GM23338 (cell line): ENCODE measurements around the gene ELOB. TPM values are rescaled to one million over a fixed set of nuclear protein-coding genes. Genes with fewer than 3 reads are reported as not detected.

Experiments used
- ATAC-seq: fragments of 200-7000 bp; cut with Tn5 transposase; 3 replicates; pipeline ENCODE4 v1.9.1; 2020
- DNase-seq: peaks from one replicate; pipeline ENCODE4 v3.0.0-alpha.2; 2015; ENCODE audit warnings: low spot score
- H2AFZ ChIP-seq: fragments of 200-600 bp; sonication (generic); 2 replicates; pipeline ENCODE4 v1.8.0; 2016; ENCODE audit warnings: antibody characterized with exemption, mild to moderate bottlenecking, moderate library complexity
- H3F3A ChIP-seq: fragments of 200-600 bp; sonication (generic); replicated peaks from 2 replicates; pipeline ENCODE4 v1.8.0; 2017; ENCODE audit warnings: antibody characterized with exemption, mixed run types, low read depth
- H3K27ac ChIP-seq: fragments of 200-600 bp; sonication (generic); 2 replicates; pipeline ENCODE4 v1.6.1; 2016; ENCODE audit warnings: low read depth
- H3K27me3 ChIP-seq: fragments of 200-600 bp; sonication (generic); 2 replicates; pipeline ENCODE4 v1.8.0; 2016; ENCODE audit warnings: mild to moderate bottlenecking, mixed run types, moderate library complexity; ENCODE audit not compliant: insufficient read depth
- H3K36me3 ChIP-seq: fragments of 200-600 bp; sonication (generic); 2 replicates; pipeline ENCODE4 v1.8.0; 2016; ENCODE audit warnings: mild to moderate bottlenecking; ENCODE audit not compliant: insufficient read depth
- H3K4me1 ChIP-seq: fragments of 200-600 bp; sonication (generic); 2 replicates; pipeline ENCODE4 v1.8.0; 2016; ENCODE audit warnings: mild to moderate bottlenecking, moderate library complexity; ENCODE audit not compliant: insufficient read depth
- H3K4me2 ChIP-seq: fragments of 200-600 bp; sonication (generic); 2 replicates; pipeline ENCODE4 v1.7.1; 2017; ENCODE audit warnings: mixed run types
- H3K4me3 ChIP-seq: fragments of 200-600 bp; sonication (generic); 2 replicates; pipeline ENCODE4 v1.6.1; 2016; ENCODE audit warnings: mixed run types
- H3K79me2 ChIP-seq: fragments of 200-600 bp; sonication (generic); replicated peaks from 2 replicates; pipeline ENCODE4 v1.8.0; 2017; ENCODE audit warnings: mild to moderate bottlenecking; ENCODE audit not compliant: insufficient read depth
- H3K9me2 ChIP-seq: fragments of 200-600 bp; sonication (generic); 2 replicates; pipeline ENCODE4 v1.8.0; 2017; ENCODE audit not compliant: insufficient read depth
- H4K20me1 ChIP-seq: fragments of 200-600 bp; sonication (generic); replicated peaks from 2 replicates; pipeline ENCODE4 v1.8.0; 2017; ENCODE audit warnings: mild to moderate bottlenecking; ENCODE audit not compliant: insufficient read depth
- H3K27ac Mint-ChIP-seq: 2 replicates; pipeline ENCODE4 v1.8.0; 2020; ENCODE audit warnings: inconsistent platforms, mild to moderate bottlenecking, moderate library complexity, mixed read lengths
- H3K27me3 Mint-ChIP-seq: 3 replicates; pipeline ENCODE4 v1.8.0; 2022; ENCODE audit warnings: low read depth, mild to moderate bottlenecking, moderate library complexity, mixed read lengths, inconsistent platforms; ENCODE audit not compliant: insufficient read depth, poor library complexity
- H3K36me3 Mint-ChIP-seq: 3 replicates; pipeline ENCODE4 v1.8.0; 2021; ENCODE audit warnings: low read depth, mild to moderate bottlenecking, inconsistent platforms, moderate library complexity, mixed read lengths
- H3K4me1 Mint-ChIP-seq: 3 replicates; pipeline ENCODE4 v1.8.0; 2020; ENCODE audit warnings: mild to moderate bottlenecking, inconsistent platforms, mixed read lengths
- H3K4me3 Mint-ChIP-seq: 3 replicates; pipeline ENCODE4 v1.8.0; 2021; ENCODE audit warnings: moderate library complexity, mild to moderate bottlenecking, inconsistent platforms, mixed read lengths
- H3K9me3 Mint-ChIP-seq: 3 replicates; pipeline ENCODE4 v1.8.0; 2020; ENCODE audit warnings: moderate library complexity, mild to moderate bottlenecking, inconsistent platforms, mixed read lengths
- CREB1 ChIP-seq: fragments of 250-450 bp; sonication (Bioruptor Pico); IDR thresholded peaks from 2 replicates; pipeline ENCODE4 v1.5.0; 2020; ENCODE audit warnings: low read depth, mild to moderate bottlenecking, moderate library complexity
- EZH2 ChIP-seq: fragments of 200-600 bp; sonication (generic); IDR thresholded peaks from one replicate; pipeline ENCODE4 v1.8.0; 2017; ENCODE audit warnings: antibody characterized with exemption, mild to moderate bottlenecking, low read depth; ENCODE audit not compliant: unreplicated experiment
- EZH2phosphoT487 ChIP-seq: fragments of 200-600 bp; sonication (generic); IDR thresholded peaks from one replicate; pipeline ENCODE4 v1.8.1; 2018; ENCODE audit warnings: antibody characterized with exemption; ENCODE audit not compliant: unreplicated experiment
- JUNB ChIP-seq: IDR thresholded peaks from one replicate; pipeline ENCODE4 v1.6.1; 2016; ENCODE audit warnings: antibody characterized with exemption; ENCODE audit not compliant: unreplicated experiment
- NANOG ChIP-seq: IDR thresholded peaks from 2 replicates; pipeline ENCODE4 v1.6.1; 2016; ENCODE audit warnings: antibody characterized with exemption, borderline replicate concordance
- POLR2AphosphoS5 ChIP-seq: IDR thresholded peaks from 2 replicates; pipeline ENCODE4 v1.6.1; 2016; ENCODE audit warnings: antibody characterized with exemption, low read depth
- REST ChIP-seq: IDR thresholded peaks from one replicate; pipeline ENCODE4 v1.6.1; 2018; ENCODE audit warnings: antibody characterized with exemption; ENCODE audit not compliant: unreplicated experiment
- STAT1 ChIP-seq: IDR thresholded peaks from one replicate; pipeline ENCODE4 v1.6.1; 2016; ENCODE audit warnings: antibody characterized with exemption; ENCODE audit not compliant: unreplicated experiment
- ZNF114 ChIP-seq: fragments of 250-450 bp; sonication (Bioruptor Pico); IDR thresholded peaks from 2 replicates; pipeline ENCODE4 v1.5.0; 2020; ENCODE audit warnings: mild to moderate bottlenecking, moderate library complexity
- ZNF331 ChIP-seq: fragments of 250-450 bp; sonication (Bioruptor Pico); IDR thresholded peaks from 2 replicates; pipeline ENCODE4 v1.5.0; 2020; ENCODE audit warnings: low read depth, mild to moderate bottlenecking, moderate library complexity
- polyA plus RNA-seq: library from polyadenylated mRNA; unstranded; fragments of >200 nt; fragmentation: Nextera tagmentation; extraction: Ambion mirVana; gene quantifications from 2 replicates; pipeline ENCODE4 v1.2.1, GENCODE V29; 2016
- total RNA-seq: library from RNA; depleted of rRNA; stranded (reverse); fragments of >200 nt; shearing (Covaris generic); gene quantifications from 2 replicates; pipeline ENCODE4 v1.2.3, GENCODE V29; 2014
- TF ChIP-seq, protein P1 (sequence below): IDR thresholded peaks from 2 replicates; pipeline ENCODE4 v1.6.1; 2016; ENCODE audit warnings: antibody characterized with exemption
- TF ChIP-seq, protein P2 (sequence below), 2 experiments: fragments of 200-600 bp in 1 of 2; sonication (generic) in 1 of 2; conservative IDR thresholded peaks; 2 replicates each; pipeline versions ENCODE4 v1.5.1 to v1.6.1; 2016 to 2017; ENCODE audit warnings: antibody characterized with exemption in 2 of 2, low read depth in 2 of 2, mild to moderate bottlenecking in 2 of 2, moderate library complexity in 1 of 2
- TF ChIP-seq, protein P3 (sequence below): fragments of 250-450 bp; sonication (Bioruptor Pico); IDR thresholded peaks from 2 replicates; pipeline ENCODE4 v1.5.0; 2020; ENCODE audit warnings: mild to moderate bottlenecking, moderate library complexity

The ELOB gene
- total and polyA plus RNA-seq, 2 experiments from 2014 or later: 278 to 756 TPM

DNA sequence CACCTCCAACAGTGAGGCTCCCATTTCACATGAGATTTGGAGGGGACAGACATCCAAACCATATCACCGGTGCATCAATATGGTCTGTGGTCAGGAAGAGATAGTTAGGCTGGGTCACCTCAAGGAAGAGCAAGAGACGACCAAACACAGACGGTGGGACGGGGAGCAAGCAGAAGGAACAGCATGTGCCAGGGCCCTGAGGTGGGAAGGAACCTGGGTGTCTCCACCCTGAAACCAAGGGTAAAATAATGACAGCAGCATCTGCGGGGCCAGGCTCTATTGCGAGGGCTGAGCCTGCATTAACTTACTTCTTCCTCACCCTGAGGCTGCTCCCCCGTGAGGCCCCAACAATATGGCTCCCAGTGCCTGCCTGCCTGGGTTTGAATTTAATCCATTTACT lies 31.1 kb upstream of the ELOB start:
- Histone ChIP-seq H3K4me3 (no peak overlapping the region), H3K9me2 (no peaks in the 10 kb centered on the region), H3K4me2 (no peak overlapping the region), H4K20me1 (no peaks in the 10 kb centered on the region), H3K79me2 (no peaks in the 10 kb centered on the region), H3F3A (no peaks in the 10 kb centered on the region), H2AFZ (no peak overlapping the region), H3K4me1 (no peaks in the 10 kb centered on the region; the same call in 1 of the 2 replicates), H3K27ac (no peak overlapping the region), H3K27me3 (no peaks in the 10 kb centered on the region), H3K36me3 (no peaks in the 10 kb centered on the region)
- Mint-ChIP-seq H3K9me3 (peaks cover under 1% of the 10 kb centered on the region; the same call in 2 of the 3 replicates), H3K27ac (no peak overlapping the region), H3K36me3 (no peaks in the 10 kb centered on the region), H3K4me3 (no peak overlapping the region), H3K27me3 (peaks cover 16% of the 10 kb centered on the region), H3K4me1 (no peaks in the 10 kb centered on the region; the same call in 2 of the 3 replicates)
- no peak for TF ChIP-seq NANOG
- no peak for TF ChIP-seq STAT1
- TF ChIP-seq, protein P1, sequence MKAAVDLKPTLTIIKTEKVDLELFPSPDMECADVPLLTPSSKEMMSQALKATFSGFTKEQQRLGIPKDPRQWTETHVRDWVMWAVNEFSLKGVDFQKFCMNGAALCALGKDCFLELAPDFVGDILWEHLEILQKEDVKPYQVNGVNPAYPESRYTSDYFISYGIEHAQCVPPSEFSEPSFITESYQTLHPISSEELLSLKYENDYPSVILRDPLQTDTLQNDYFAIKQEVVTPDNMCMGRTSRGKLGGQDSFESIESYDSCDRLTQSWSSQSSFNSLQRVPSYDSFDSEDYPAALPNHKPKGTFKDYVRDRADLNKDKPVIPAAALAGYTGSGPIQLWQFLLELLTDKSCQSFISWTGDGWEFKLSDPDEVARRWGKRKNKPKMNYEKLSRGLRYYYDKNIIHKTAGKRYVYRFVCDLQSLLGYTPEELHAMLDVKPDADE: no peak
- TF ChIP-seq ZNF331 (CRISPR knock-in tag): no peak
- TF ChIP-seq, protein P2, sequence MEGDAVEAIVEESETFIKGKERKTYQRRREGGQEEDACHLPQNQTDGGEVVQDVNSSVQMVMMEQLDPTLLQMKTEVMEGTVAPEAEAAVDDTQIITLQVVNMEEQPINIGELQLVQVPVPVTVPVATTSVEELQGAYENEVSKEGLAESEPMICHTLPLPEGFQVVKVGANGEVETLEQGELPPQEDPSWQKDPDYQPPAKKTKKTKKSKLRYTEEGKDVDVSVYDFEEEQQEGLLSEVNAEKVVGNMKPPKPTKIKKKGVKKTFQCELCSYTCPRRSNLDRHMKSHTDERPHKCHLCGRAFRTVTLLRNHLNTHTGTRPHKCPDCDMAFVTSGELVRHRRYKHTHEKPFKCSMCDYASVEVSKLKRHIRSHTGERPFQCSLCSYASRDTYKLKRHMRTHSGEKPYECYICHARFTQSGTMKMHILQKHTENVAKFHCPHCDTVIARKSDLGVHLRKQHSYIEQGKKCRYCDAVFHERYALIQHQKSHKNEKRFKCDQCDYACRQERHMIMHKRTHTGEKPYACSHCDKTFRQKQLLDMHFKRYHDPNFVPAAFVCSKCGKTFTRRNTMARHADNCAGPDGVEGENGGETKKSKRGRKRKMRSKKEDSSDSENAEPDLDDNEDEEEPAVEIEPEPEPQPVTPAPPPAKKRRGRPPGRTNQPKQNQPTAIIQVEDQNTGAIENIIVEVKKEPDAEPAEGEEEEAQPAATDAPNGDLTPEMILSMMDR (conservative IDR thresholded peaks at IDR 0.05; ENCODE audit: low read depth in 2 of 2): no peak
- no peak for TF ChIP-seq CREB1 (CRISPR knock-in tag)
- TF ChIP-seq EZH2: no peak
- TF ChIP-seq REST: no peak
- TF ChIP-seq, protein P3, sequence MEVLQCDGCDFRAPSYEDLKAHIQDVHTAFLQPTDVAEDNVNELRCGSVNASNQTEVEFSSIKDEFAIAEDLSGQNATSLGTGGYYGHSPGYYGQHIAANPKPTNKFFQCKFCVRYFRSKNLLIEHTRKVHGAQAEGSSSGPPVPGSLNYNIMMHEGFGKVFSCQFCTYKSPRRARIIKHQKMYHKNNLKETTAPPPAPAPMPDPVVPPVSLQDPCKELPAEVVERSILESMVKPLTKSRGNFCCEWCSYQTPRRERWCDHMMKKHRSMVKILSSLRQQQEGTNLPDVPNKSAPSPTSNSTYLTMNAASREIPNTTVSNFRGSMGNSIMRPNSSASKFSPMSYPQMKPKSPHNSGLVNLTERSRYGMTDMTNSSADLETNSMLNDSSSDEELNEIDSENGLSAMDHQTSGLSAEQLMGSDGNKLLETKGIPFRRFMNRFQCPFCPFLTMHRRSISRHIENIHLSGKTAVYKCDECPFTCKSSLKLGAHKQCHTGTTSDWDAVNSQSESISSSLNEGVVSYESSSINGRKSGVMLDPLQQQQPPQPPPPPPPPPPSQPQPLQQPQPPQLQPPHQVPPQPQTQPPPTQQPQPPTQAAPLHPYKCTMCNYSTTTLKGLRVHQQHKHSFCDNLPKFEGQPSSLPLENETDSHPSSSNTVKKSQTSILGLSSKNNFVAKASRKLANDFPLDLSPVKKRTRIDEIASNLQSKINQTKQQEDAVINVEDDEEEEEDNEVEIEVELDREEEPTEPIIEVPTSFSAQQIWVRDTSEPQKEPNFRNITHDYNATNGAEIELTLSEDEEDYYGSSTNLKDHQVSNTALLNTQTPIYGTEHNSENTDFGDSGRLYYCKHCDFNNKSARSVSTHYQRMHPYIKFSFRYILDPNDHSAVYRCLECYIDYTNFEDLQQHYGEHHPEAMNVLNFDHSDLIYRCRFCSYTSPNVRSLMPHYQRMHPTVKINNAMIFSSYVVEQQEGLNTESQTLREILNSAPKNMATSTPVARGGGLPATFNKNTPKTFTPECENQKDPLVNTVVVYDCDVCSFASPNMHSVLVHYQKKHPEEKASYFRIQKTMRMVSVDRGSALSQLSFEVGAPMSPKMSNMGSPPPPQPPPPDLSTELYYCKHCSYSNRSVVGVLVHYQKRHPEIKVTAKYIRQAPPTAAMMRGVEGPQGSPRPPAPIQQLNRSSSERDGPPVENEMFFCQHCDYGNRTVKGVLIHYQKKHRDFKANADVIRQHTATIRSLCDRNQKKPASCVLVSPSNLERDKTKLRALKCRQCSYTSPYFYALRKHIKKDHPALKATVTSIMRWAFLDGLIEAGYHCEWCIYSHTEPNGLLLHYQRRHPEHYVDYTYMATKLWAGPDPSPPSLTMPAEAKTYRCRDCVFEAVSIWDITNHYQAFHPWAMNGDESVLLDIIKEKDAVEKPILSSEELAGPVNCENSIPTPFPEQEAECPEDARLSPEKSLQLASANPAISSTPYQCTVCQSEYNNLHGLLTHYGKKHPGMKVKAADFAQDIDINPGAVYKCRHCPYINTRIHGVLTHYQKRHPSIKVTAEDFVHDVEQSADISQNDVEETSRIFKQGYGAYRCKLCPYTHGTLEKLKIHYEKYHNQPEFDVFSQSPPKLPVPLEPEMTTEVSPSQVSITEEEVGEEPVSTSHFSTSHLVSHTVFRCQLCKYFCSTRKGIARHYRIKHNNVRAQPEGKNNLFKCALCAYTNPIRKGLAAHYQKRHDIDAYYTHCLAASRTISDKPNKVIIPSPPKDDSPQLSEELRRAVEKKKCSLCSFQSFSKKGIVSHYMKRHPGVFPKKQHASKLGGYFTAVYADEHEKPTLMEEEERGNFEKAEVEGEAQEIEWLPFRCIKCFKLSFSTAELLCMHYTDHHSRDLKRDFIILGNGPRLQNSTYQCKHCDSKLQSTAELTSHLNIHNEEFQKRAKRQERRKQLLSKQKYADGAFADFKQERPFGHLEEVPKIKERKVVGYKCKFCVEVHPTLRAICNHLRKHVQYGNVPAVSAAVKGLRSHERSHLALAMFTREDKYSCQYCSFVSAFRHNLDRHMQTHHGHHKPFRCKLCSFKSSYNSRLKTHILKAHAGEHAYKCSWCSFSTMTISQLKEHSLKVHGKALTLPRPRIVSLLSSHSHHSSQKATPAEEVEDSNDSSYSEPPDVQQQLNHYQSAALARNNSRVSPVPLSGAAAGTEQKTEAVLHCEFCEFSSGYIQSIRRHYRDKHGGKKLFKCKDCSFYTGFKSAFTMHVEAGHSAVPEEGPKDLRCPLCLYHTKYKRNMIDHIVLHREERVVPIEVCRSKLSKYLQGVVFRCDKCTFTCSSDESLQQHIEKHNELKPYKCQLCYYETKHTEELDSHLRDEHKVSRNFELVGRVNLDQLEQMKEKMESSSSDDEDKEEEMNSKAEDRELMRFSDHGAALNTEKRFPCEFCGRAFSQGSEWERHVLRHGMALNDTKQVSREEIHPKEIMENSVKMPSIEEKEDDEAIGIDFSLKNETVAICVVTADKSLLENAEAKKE: no peak
- no peak for TF ChIP-seq POLR2AphosphoS5
- no peak for TF ChIP-seq JUNB
- TF ChIP-seq EZH2phosphoT487: no peak
- TF ChIP-seq ZNF114: no peak
- ATAC-seq (no peak), DNase-seq (no peak)
